GM20000 (cell line): ENCODE data around the gene SUSD1.
"Not testable (repeated sequence)": the region's sequence is repeated elsewhere in the genome, so short reads cannot be mapped to it uniquely, and the experiment has no call there.

Experiments
- DNase-seq: peaks from one replicate; pipeline ENCODE4 v3.0.0; 2012; ENCODE audit warnings: low spot score
- CTCF ChIP-seq: IDR thresholded peaks from 2 replicates; pipeline ENCODE4 v1.5.1; 2012; ENCODE audit warnings: mild to moderate bottlenecking, control low read depth; ENCODE audit errors: extremely low read depth, missing control alignments

The SUSD1 gene

DNA sequence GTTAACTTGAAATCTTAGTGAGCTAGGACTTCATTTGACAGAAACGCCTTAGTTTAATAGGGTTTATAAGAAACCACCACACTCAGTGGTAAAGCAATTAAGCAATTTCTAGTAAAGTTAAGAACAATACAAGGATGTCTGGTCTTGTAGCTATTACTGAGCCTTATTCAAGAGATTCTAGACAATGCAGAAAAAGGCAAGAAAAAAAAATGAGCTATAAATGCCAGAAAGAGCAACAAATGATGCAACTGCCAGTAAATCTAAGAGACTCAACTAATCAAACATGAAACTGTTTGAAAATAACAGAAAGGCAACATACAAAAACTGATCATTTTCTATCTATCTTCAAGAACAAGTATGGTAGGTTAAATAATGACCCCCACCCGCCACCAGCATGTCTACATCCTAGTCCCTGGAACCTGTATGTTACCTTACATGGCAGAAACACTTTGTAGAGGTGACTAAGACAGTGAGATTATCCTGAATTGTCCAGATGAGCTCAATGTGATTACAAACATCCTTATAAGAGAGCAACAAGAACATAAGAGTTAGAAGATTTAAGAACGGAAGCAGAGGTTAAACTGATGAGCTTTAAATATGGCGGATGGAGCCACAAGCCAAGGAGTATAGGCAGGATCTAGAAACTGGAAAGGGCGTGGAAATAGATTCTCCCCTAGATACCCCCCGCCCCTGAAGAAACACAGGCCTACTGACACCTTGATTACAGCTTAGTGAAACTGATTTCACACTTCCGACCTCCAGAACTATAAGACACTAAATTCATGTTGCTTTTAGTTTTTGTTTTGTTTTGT lies 93.0 kb downstream of the SUSD1 start:
- no peak for DNase-seq
- no peak for TF ChIP-seq CTCF

DNA sequence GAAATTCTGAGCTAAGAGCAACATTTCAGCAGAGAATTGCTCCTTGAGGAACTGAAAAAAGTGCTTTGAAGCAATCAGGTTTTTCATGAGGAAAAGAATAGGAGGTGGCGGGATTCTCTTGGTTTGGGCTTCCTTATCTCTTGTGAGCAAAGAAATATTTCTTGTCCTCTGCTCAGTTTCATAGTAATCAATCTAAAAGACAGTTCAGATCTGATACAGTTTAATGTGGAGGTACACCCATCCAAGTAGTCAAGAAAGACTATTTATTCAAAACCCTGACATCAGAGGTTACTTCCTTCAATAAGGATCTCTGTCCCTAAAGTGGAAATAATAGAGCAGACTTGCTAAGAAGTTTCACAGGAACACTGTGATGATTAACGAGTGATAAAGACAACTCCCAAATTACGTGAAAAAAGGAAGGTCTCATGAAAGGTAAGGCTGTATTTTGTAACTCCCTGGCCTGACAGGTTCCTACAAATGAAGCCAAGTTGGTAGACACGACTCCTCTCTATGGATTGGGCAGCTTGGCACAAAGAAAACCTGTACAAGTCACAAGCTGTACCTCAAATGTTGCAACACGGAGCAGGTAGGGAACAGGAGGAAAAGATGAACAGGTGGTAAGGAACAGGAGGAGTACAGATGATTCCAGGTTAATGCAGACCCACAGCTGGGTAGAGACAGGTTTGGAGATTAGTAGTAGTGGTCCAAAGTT lies 94.1 kb downstream of the SUSD1 start:
- TF ChIP-seq CTCF = no peak
- no peak for DNase-seq

GRCh38 chr9:112078432-112078831 lies 96.7 kb downstream of the SUSD1 start:
- DNase-seq = peak; percentile 26
- TF ChIP-seq CTCF = no peak

GRCh38 chr9:112076814-112077213 lies 98.3 kb downstream of the SUSD1 start:
- DNase-seq = peak; percentile 30
- no peak for TF ChIP-seq CTCF

- no peak for TF ChIP-seq CTCF
- DNase-seq = no peak
These were observed 100.1 kb downstream of the SUSD1 start for GRCh38 chr9:112075009-112075378.

GRCh38 chr9:112074250-112075008 lies 100.7 kb downstream of the SUSD1 start:
- DNase-seq = peak; percentile 42
- TF ChIP-seq CTCF = peak; percentile 89

DNA sequence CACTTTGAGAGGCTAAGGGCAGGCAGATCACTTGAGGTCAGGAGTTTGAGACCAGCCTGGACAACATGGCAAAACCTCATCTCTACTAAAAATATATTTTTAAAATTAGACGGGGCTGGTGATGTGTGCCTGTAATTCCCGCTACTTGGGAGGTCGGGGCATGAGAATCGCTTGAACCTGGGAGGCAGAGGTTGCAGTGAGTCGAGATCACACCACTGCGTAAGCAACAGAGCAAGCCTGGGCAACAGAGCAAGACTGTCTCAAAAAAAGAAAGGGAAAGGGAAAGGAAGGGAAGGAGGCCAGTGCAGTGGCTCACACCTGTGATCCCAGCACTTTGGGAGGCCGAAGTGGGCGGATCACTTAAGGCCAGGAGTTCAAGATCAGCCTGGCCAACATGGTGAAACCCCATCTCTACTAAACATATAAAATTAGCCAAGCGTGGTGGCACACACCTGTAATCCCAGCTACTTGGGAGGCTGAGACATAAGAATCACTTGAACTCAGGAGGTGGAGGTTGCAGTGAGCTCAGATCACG lies 101.4 kb downstream of the SUSD1 start:
- not testable (repeated sequence) for DNase-seq
